Fibroblast of skin of abdomen (primary cell): ENCODE results near the gene MAP1B.

ENCODE experiments used
- DNase-seq: peaks from one replicate; pipeline ENCODE4 v3.0.0-alpha.2; 2013

Gene MAP1B

GRCh38 chr5:72194846-72195245 lies 87.6 kb downstream of the MAP1B start:
- DNase-seq: no peak

DNA sequence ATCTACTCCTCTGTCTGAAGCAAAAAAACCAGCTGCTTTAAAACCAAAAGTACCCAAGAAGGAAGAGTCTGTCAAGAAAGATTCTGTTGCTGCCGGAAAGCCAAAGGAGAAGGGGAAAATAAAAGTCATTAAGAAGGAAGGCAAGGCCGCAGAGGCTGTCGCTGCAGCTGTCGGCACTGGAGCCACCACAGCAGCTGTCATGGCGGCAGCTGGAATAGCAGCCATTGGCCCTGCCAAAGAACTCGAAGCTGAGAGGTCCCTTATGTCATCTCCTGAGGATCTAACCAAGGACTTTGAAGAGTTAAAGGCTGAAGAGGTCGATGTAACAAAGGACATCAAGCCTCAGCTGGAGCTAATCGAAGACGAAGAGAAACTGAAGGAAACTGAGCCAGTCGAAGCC lies 88.3 kb downstream of the MAP1B start:
- no peak for DNase-seq

- no peak for DNase-seq
Observed at GRCh38 chr5:72197393-72197792, 90.1 kb downstream of the MAP1B start.

- DNase-seq: no peak
Observed at GRCh38 chr5:72199681-72200080, 92.4 kb downstream of the MAP1B start.

DNA sequence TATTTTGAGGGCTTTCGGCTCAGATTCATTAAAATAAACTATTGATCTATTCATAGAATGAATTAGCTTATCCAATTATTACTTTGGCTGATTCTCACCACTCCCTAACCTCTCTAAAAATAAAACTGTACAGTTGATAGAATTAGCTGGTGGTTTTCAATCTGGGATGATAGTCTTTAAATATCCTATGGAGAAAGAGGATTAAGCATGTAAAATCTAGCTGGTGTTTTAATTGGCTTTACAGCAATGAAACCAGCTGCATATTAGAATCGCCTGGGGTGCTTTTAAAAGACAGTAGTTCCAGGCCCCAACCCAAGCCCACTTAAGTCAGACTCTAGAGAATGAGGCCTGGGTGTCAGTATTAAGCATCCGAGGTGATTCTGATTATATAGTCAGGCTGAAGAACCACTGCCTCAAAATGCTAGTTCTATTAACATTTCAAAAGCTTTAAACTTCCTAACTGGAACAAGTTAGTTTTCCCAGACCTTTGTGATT lies 95.1 kb downstream of the MAP1B start:
- DNase-seq: no peak

DNA sequence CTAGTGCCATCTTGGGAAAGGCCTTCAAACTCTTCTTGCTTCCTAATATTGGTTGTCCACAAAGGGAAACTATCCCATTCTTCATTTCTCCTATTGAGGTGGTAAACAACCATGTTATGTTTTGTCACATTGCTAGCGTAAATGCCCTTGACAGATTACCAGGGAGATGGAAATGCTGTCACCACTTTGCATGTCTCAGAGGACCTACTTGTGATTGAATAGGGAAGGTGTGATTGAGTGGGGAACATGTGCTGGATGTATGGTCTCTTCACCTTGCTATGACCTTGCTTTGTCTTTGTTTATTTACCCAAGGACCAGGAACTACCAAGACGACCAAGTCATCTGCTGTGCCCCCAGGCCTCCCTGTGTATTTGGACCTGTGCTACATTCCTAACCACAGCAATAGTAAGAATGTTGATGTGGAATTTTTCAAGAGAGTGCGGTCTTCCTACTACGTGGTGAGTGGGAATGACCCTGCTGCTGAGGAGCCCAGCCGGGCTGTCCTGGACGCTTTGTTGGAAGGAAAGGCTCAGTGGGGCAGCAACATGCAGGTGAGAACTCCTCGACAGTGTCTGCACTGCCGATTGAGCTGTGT lies 96.1 kb downstream of the MAP1B start:
- no peak for DNase-seq

DNA sequence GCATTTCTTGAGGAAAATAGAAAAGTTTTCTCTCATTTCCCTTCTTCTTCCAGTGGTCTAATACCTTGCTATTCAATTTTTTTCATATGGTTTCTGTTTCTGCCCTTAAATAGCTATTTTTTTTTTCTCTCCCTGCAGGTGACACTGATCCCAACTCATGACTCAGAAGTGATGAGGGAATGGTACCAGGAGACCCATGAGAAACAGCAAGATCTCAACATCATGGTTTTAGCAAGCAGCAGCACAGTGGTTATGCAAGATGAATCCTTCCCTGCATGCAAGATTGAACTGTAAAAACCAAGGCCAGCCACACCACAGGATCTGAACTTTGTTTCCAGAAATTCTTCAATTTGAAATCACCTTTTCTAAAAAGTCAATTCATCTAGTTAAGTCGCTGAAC lies 97.7 kb downstream of the MAP1B start:
- no peak for DNase-seq

- peak; percentile 43 for DNase-seq
Observed at GRCh38 chr5:72205431-72206009, 98.2 kb downstream of the MAP1B start.

DNA sequence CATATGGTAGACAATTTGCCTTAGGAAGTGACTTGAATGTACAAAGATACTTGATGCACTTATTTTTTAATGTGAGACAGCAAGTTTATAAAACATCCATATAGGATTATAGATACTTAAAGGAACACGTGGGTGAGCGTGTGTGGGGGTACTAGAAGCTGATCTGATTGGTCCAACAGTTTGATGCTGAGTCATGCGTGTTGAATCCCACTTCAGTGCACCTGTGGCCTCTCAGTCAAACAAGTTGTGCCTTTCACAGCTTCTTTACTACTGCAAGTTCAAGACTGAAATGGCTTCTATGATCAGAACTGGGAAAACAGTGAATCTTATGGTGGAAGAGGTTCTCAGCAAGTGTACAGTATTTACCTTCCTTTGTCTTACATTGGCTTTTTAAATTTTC lies 98.9 kb downstream of the MAP1B start:
- no peak for DNase-seq

- no peak for DNase-seq
Observed at GRCh38 chr5:72206994-72207393, 99.7 kb downstream of the MAP1B start.

- DNase-seq: no peak
Observed at GRCh38 chr5:72208324-72208926, 101.2 kb downstream of the MAP1B start.

- DNase-seq: peak; percentile 51
Observed at GRCh38 chr5:72209147-72210115, 102.2 kb downstream of the MAP1B start.

DNA sequence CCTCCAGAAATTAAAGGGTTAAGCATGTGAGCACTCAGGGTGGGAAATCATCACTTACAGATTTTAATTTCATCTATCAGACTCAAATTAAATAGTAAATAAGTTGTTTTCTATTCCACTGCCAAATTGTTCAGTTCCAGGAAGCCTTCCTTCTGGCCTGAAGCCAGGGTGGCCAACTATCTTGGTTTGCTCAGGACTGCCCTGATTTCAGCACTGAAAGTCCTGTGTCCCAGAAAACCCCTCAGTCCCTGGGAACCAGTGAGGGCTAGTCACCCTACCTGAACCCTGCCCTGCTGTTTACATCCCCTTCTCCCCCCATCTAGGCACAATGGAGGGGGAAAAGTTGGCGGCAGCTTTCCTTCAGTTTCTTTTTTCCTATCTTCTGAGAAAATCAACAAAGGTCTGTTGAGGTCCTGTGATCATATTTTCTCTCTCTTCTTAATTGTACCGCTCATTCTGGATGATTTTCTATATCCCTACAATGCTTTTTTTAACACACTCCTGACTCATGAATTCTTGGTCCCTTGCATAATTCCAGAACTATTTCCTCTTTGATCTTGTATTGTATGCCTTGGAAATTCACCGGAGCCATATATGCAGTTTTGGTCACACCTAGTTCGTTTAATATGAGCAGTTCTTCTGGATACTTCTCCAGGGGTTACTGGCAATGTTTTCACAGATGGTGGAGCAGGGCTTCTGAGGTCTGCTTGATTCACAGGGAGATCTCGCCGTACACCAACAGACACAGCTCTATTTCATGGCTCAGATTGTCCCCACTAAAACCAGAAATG lies 103.8 kb downstream of the MAP1B start:
- peak; percentile 92 for DNase-seq

- no peak for DNase-seq
Observed at GRCh38 chr5:72212171-72212570, 104.9 kb downstream of the MAP1B start.

DNA sequence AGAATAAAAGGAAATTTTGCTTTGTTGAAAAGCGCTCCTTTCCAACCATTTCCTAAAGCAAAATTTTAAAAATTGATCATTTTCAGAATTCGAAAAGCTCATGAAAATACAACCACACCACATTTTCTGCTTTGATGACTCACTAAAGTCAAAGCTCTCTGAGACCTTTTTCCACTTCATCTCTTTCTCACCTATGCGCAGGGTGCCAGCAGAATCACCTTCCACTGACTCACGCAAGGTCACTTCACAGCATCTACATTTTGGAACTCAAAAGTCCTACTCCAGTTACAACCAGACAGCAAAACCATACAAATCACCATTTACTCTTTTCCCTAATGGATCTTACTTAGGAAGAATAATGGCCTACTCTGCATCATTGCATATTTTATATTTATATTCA lies 106.2 kb downstream of the MAP1B start:
- DNase-seq: no peak

GRCh38 chr5:72214168-72214567 lies 106.9 kb downstream of the MAP1B start:
- DNase-seq: no peak

- DNase-seq: no peak
Observed at GRCh38 chr5:72216756-72217155, 109.5 kb downstream of the MAP1B start.

- DNase-seq: no peak
Observed at GRCh38 chr5:72221099-72221498, 113.8 kb downstream of the MAP1B start.

DNA sequence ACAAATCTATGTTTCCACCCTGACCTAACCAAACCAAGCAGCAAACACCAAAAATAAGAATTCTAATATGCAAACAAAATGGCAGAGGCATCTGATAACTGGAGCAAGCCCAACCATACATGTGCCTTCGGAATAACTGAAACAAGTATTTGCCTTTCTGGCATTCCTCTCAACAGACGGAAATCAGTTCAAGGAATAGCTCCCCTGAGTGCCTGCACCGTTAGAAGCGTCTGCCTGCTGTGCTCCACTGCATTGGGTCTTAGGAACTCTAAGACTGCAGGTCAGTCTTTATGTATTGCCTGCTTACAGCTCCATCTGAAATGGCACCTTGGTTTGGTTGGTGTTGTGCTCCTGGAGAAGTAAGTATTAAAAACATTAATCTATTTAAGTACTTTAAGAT lies 114.3 kb downstream of the MAP1B start:
- DNase-seq: no peak

DNA sequence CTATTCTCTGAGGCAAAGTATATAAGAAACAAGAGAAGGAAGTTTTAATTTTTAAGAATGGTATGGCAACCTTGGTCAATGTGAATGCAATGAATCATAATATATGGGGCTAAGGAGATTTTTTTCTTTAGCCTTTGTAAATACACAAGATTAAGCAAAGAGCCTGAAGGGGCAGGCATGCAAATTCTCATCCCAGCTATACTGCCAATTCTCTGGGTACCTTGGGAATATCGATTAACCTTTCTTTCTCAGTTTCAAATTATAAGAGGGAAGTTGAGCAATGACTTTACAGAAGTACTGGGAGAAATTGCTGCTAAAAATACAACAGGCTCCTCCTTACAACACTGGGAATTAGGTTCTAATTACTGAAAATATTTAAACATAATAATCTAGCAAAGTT lies 115.2 kb downstream of the MAP1B start:
- DNase-seq: no peak

DNA sequence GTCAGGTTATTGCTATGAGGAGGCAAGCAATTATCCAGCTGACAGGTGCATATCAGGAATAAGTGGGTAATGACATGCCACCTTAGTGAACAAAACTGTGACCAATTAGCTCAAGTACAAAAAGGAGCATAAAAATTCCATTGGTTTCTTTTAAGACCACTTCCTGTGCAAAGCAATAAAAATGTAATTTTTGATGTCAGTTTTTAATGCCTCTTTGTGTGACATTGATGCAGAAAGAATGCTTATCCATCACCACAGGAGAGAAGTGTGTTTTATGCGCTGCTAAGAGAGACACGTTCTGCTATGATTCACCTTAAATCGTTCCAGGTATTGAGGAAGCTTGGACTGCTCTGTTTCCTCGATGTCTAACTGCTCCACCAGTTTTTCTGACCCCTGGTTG lies 116.1 kb downstream of the MAP1B start:
- DNase-seq: no peak

DNA sequence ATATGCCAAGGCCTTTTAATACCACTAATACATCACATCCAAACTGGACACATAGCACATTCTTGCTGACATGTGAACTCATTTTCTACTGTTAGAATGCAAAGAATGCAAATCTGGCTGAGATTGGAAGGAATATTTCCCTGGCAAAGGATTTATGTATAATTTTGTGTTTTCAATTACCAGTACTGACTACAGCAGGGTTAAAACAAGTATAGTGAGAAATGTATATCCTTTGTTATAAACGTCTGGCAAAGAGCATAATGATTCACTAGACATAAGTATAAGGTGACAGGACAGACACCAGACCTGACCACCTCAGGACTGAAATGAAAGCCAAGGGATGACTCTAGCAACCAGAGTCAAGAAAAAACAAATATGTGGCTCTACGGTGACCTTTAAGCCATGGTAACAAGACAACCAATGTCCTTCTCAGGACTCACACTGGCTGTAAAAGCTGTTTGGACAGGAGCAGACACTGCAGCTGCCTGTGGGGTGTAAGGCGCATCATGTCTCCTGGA lies 117.7 kb downstream of the MAP1B start:
- DNase-seq: peak; percentile 91
